GM15510 (cell line): ENCODE data around the gene PRCD.
A peak's percentile ranks its signal among the peaks of the same experiment; 100 is the strongest.

Experiments used
- POLR2A ChIP-seq: IDR thresholded peaks from 3 replicates; pipeline ENCODE4 v1.6.1; 2011; ENCODE audit warnings: borderline replicate concordance; ENCODE audit not compliant: insufficient read length; ENCODE audit errors: extremely low read depth

PRCD gene, protein sequence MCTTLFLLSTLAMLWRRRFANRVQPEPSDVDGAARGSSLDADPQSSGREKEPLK

DNA sequence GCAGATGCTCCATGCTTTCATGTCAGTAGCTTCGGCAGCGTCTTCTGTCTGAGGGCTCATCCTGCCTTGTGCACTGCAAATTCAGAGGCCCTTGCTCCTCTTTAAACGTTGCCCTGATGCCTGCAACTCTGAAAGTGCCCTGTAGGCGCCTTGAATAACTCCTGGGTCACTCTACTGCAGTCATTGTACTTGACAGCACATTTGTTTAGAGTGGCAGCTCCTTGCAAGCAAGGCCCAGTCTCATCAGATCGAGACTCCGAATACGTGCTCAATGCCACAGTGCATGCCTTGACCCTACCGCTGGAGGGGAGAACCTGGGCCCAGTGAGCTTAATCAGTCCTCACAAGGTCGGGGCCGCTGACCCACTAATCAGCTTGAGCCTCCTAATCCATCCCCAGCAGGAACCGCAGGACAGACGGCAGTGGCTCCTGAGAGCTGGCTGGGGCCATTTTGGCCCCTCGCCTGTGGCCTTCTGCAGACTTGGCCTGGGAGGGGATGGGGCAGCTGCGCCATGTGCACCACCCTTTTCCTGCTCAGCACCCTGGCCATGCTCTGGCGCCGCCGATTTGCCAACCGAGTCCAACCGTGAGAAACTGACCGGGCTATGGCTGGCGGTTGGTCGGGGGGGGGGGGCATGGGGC is at the start of gene PRCD:
TSS of gene PRCD (plus strand) at position 414 of the 641 bp plus-strand sequence. CDS start at position 512, 98 bp downstream.
- no peak for TF ChIP-seq POLR2A

DNA sequence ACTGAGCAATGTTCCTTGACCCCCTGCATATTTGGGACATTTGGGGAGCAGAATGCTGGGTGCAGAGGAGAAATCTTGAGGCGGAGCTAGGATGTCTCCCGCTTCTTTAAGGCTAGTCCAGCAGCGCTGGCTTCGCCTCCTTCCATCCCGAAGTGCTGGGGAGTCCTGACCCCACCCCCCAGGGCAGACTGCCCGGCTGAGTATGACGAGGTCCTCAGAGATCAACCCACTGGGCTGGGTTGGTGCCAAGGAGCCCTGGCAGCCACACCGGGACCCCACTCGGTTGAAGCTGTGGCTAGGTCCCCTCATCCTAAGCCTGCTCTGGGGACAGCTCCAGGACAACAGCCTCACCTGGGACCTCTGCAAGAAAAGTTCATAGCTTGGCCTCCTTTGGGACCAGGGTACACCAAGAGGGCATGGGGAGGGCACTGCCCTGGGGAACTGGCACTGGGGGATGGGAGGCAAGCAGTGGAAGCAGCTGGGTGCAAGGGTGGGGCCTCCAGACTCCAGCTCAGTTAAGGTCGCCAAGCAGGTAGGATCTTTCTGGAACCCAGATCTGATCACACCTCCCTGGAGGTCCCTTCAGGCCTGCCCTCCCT is 49.6 kb upstream of the PRCD start:
- TF ChIP-seq POLR2A = no peak

DNA sequence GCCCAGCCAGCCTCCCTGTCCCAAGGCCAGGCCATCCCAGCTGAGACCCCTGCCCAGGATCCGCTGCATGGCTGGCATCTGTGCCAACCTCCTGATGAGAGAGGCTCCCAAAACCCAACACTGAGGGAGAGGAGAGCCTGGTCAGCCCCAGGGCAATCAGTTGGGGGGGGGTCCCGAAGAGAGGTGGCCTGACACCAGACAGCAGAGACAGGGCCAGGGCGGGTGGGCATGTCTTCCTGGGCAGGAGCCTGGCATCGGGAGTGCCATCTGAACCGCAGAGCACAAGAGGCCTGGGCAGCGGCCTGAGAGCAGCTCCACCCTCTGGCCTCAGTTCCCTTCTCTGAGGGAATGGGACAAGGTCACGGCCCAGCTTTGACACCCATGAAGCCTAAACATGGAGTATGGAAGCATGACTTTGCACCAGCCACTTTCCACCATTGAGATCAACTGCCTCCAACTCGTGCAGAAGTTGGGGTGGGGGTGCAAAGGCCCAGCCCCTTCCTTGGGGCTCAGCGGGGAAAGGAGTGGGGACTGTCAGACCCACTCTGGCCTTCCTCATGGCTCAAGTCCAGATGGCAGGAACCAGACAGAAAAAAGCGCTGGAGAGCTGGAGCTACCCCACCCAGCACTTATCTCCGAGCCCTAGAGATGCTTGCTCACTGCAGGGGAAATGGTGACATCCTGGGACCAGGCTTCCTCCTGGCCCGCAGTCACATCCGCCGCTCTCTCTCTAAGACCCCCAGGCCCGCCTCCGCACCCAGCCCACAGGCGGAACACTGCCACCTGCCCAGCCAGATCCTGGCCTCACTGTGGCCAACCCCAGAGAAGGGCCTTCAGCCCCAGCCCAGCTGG is 48.3 kb upstream of the PRCD start:
- no peak for TF ChIP-seq POLR2A

DNA sequence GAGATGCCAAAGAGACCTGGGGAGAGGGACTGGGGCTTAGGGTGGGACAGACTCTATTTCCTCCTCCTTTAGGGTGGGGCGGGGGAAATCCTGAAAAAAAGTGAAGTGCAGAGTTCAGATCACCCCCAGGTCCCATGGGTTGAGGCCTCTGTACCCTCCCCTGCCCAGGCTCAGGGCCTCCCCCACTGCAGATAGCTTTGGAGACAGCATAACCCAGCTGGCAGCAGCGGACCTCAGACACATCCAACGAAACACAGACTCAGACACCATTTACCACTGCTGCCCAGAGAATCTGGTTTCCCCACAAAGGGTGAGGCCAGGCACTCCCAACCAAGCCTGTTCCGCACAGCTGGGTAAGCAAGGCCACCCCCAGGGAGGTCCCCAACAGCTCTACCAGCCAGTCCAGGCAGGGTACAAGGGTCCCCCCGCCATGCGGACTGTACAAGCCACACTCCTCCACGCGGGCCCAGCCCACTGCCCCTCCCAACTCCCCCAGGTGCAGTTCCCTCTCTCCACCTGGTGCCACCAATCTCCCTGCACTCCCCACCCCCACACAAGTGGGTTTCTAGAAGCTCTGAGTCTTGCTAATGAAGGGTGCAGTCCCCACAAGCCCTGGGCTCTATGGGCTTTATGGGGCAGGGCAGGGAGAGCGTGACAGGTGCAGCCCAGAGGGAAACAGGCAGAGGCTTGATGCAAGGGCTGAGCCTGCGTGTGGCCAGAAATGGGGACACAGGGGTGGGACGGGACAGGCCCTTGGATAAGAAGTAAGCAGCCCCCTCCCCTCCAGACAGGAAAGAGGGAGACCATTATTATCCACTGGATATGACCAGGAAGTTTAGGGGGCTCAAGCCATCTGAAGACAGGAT is 47.5 kb upstream of the PRCD start:
- peak; percentile 26 for TF ChIP-seq POLR2A

DNA sequence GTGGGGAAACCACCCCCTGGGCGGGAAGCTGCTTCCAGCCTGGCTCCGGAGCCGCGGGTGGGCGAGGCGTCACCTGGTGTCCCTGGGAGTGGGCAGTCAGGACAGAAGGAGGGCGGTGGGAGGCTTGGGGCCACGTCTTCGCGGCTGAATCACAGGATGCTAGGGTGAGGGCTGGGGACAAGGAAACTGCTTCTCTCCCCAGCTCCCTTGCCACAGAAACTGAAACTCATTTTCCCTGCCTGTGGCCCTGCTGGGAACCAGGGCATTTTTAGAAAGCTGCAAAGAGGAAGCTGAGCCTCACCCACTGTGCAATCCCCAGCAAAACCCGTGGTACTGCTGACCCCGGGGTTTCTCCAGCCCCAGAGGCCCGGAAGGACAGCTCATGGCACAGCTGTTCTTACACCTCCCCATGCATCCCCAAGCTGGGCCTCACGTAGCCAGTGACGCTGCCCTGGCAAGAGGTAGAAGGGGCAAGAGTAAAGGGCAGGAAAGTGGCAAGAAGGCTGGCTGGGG is 46.8 kb upstream of the PRCD start:
- peak; percentile 27 for TF ChIP-seq POLR2A

DNA sequence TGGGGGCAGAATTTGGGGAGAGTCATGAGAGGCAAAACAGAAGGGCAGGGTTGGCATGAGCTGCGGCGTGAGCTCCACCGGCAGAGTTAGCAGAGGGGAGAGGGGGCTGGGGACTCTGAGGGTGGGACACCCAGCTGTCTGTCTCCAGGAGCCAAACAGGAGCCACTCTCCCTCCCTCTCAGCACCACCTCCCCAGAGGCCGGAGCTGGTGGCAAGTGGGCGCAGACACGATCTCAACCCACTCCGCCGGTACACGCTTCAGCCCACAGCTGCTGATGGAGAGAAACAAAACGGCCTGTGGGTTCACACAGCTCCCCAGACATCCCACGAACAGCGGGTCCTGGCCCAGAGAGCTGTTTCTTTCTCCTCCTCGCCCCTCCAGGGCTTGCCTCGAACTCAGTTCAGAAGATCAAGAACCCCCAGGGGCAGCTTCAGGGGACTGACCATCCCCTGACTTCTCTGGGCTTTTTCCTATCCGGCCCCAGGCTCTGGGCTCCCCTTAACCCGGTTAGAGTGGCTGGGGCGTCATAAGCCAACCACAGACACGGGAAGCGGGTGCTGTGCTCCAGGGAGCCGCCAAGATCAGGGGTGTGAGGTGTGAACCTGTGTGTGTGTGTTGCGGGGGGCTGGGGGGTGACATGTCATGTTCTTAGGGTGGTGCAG is 46.2 kb upstream of the PRCD start:
- peak; percentile 9 for TF ChIP-seq POLR2A

DNA sequence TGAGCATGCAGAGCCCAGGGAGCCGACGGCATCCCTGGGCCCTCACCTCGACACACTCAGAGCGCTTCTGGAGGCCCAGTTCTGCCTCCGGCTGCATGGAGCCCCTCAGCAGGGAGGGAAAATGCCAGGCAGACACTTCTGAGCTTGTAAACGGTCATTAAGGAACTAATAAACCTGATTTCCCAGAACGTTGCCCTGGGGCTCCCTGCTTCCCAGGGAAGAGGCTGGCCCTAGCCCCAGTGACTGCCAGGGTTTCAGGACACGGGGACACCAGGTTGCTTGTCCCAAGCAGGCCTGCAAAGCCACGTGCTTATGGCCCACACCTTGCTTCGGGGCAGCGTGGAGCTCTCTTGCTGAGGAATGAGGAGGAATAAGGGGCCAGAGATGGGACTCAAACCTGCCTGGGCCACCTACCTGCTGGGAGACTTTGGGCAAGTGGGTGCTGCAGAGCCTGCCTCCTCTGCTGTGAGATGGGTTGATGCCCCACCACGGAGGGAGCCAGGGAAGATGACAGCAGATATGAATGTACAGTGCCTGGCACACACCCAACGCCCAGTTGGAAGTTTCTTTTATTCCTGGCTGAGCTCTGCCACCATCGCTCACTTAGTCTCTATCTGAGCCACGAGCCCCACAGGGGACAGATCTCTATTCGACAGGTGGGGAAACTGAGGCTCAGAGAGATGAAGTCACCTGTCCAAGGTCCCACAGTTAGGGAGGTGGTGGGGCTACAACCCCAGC is 44.0 kb upstream of the PRCD start:
- TF ChIP-seq POLR2A = no peak

DNA sequence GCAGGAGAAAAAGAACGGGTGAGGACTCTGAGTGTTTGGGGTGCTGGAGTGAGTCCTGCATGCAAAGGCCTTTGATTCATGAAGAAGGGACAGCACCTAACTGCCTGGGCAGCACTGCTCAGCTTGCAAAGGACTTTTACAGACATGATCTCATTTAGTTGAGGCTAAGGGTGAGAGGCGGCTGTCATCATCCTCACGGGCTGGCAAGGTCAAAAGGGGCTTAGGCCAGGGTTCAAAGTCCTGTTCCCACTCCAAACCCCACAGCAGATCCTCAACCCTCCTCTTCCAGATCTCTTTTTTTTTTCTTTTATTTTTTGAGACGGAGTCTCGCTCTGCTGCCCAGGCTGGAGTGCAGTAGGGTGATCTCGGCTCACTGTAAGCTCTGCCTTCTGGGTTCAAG is 43.4 kb upstream of the PRCD start:
- no peak for TF ChIP-seq POLR2A

DNA sequence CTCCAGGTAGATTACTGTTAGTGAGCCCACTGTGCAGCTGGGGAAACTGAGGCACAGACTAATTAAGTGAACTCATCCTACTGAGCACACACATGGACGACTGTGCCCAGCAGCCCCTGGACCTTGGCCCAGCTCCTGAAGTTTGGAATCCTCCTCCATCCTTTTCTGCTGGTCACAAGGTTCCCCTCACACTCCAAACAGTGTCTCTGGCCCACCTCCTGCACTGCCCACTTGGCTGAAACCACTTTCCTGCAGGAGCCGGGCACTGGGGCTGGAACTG is 42.2 kb upstream of the PRCD start:
- no peak for TF ChIP-seq POLR2A

DNA sequence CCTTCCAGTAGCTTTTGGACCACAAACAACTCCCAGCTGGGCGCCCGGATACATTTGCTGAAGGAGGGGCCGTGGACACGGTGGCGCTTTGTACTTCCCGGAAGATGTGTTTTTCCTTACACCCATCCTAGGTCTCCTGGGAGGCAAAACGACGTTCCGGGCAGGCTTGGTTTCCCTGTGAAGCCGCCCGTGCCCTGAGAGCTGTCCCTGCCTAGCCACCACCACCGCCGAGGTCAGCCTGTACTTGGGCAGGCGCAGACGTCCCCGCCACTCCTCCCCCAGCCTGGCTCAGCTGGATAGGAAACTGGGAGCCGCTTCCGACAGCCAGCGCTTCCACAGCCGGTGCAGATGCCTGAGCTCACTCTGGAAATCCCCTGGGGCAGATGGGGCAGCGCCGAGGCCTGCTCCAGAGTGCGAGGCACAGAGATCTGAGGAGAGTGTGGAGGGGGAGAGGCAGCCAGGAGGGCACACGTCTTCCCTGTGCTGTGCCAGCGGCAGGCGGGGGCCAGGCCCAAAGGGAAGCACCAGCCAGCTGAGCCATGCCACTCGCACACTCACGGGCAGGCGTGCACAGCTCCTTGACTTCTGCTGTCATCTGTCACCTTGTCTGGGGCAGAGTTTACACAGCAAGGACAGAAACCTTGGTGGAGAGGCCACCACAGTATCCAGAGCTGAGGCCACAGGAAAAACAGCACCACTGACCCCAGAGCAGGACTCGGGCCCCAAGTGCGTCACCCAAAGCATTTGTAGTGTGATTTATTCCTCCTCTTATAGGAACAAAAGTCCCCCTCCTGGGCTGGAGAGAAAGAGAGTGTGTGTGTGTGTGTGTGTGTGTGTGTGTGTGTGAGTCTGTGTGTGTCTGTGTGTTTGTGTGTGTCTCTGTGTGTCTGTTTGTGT is 41.6 kb upstream of the PRCD start:
- no peak for TF ChIP-seq POLR2A

DNA sequence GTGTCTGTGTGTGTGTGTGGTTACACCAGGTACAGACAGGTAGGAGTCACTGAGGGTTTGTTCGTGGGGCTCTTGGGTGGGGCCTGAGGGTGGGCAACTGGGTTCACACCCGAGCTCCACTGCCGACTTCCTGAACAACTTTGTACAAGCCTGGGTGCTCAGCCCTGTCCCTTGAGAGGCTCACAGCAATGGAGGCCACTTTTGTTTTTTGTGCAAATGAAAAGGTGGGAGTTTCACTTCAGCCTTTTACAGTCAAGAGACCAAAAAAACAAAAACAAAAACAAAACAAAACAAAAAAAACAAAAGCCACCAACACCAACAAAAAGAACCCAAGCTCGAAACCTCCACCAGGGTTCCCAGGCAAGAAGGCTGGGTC is 41.0 kb upstream of the PRCD start:
- TF ChIP-seq POLR2A = no peak

DNA sequence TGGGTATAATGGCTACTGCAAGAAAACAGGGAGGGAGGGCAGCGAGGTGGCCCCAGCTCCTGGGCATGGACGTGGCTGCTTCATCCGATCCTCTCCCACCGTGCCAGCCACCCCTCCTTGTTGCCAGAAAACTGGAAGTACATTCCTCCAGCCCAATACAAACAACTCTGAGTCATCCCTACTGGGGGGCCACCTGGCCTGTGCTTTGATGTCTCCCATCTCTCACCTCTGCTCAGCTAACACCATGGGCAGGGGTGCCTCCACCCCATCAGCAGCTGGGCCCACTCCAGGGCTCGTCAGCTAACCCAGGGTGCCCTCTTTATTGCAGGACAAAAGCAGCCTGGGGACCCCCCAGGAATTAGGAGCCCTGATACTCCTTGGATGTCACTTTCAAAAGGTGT is 40.6 kb upstream of the PRCD start:
- TF ChIP-seq POLR2A = peak; percentile 22
